Measurements from ENCODE around the gene RASA1.
"Not testable (repeated sequence)": the region's sequence is repeated elsewhere in the genome, so short reads cannot be mapped to it uniquely, and the experiment has no call there.

The RASA1 gene

GRCh38 chr5:87282269-87282668 lies 14.6 kb downstream of the RASA1 start:
- DNase-seq (ENCODE audit: low spot score): no peak

- DNase-seq (ENCODE audit: low spot score): not testable (repeated sequence)
Measured at GRCh38 chr5:87287266-87287665, 19.6 kb downstream of the RASA1 start.

DNA sequence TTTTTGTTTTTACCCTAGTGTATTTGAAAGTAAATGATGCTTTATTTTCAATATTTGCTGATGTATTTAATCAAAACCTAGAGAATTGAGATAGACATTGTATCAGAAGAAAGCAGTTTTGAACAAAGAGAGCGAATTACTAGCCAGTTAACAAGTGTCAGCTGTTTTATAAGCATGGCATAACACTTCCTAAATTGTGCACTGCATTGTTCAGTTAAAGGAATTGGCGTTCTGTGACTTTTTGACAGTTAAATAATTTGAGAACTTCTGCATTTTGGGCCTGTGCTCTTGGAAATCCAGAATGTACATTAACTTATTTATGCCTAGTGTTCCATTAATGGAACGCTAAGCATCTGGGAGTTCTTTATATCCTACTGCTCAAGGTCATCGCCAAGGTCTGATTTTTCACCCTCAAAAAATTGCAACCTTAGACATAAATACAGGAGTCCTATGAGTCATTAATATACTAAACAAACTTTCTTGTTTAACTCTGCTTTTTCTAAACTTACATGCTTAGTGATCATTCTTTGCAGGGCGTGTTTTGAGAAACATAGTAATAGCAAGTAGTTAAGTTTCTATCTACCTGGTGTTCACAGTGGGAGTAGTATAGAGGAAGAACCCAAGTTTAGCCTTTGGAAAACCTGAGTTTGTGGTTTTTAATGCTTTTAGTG lies 31.1 kb downstream of the RASA1 start:
- DNase-seq (ENCODE audit: low spot score): no peak

GRCh38 chr5:87300176-87300575 lies 32.5 kb downstream of the RASA1 start:
- no peak for DNase-seq (ENCODE audit: low spot score)

GRCh38 chr5:87300744-87301143 lies 33.1 kb downstream of the RASA1 start:
- DNase-seq (ENCODE audit: low spot score): peak; percentile 48

DNA sequence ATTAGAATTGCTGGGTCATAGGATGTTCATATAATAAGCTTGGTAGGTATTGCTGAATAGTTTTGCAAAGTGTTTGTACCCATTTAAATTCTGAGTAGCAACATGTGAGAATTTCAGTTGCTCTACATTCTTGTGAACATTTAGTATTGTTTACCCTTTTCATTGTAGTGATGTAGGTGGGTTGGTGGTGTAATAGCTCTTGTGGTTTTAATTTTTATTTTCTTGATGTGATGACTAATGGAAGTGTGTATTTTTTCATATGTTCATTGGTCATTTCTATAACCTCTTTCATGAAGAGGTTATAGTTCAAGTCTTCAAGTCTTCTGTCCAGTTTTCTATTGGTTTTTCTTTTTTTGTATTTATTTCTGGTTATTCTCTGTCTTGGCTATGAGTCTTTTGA lies 34.4 kb downstream of the RASA1 start:
- no peak for DNase-seq (ENCODE audit: low spot score)

DNA sequence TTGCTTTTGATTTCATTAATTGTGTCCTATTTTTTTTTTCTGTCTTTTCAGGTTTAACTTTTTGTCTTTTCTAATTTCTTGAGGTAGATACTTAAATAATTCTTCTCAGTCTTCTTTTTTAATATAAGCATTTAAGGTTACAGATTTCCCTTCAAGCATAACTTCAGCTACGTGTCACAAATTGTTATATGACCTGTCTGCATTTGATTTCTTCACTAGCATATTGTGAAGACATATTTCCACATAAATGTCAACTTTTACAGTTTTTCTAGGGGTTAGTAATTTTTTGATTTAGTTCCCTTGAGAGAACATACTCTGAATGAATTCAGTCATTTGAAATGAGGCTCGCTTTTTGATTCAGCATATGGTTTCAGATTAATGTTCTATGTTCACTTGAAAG lies 35.6 kb downstream of the RASA1 start:
- no peak for DNase-seq (ENCODE audit: low spot score)

DNA sequence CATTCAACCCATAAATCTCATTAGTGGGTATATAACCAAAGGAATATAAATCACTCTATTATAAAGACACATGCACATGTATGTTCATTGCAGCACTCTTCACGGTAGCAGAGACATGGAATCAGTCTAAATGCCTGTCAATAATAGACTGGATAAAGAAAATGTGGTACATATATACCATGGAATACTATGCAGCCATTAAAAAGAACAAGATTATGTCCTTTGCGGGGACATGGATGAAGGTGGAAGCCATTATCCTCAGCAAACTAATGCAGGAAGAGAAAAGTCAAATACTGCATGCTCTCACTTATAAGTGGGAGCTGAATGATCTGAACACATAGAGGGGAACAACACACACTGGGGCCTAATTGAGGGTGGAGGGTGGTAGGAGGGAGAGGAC lies 38.4 kb downstream of the RASA1 start:
- not testable (repeated sequence) for DNase-seq (ENCODE audit: low spot score)

DNA sequence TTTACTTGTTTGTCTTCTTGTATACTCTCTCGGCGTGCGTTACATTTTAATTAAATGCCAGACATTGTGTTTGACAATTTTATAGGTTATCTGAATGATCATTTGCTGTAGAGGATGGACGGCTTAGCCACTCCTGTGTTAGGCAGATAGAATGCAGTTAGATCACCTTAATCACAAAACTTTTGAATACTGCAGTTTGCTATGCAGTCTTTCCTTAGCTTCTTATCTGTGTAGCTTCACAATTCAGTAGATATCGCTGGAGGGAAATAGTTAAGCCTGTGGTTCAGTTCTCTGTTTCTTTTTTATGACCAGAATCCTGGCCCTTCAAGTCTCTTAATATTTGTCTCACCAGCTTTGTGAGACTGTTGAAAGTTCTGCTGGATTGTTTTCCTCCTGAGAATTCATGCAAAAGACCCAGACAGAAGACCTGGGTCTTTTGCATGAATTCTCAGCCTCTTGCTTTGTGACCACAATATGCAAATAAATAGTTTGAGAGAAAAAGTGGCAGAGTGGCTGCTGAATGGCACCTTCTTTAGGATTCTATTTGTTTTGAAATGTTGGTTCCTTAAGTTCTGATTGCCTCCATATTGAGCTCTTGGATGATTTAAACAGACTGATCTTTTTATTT lies 40.2 kb downstream of the RASA1 start:
- no peak for DNase-seq (ENCODE audit: low spot score)

DNA sequence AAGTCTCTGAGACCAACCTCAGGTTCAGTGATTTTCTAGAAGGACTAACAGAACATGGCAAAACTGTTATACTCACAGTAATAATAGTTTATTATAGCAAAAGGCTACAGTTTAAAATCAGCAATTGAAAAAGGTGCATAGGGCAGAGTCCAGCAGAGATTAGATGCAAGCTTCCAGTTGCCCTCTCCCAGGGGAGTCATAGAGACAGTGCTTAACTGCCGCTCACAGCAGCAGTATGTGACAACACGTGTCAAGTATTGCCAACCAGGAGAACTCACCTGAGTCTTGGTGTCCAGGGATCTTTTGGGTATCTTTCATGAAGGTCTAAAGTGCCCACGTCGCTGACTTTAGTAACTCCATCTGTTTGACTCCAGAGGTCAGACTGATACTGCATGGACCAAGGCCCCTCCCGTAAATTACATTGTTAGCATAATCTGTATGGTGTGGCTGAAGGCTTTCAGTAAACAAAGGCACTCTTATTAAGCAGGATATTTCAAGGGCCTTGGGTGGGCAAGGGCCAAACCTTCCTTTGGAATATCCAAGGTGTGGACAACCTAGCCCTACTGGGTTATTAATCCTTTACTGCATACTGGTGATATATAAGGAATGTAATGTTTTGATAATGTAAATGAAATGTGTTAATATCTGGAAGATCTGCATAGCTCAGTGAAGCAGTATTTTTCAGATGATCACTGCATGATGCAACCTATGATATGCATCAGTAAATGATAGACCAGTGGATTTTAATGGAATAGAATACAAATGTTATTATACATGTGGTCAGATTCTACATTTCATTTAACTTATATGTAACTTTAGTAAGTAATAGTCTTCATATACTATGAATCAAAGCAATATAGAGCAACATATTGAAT lies 44.0 kb downstream of the RASA1 start:
- DNase-seq (ENCODE audit: low spot score): no peak

GRCh38 chr5:87313216-87313615 lies 45.5 kb downstream of the RASA1 start:
- DNase-seq (ENCODE audit: low spot score): no peak

- DNase-seq (ENCODE audit: low spot score): no peak
Measured at GRCh38 chr5:87319469-87319868, 51.8 kb downstream of the RASA1 start.

- no peak for DNase-seq (ENCODE audit: low spot score)
Measured at GRCh38 chr5:87321605-87322004, 53.9 kb downstream of the RASA1 start.

DNA sequence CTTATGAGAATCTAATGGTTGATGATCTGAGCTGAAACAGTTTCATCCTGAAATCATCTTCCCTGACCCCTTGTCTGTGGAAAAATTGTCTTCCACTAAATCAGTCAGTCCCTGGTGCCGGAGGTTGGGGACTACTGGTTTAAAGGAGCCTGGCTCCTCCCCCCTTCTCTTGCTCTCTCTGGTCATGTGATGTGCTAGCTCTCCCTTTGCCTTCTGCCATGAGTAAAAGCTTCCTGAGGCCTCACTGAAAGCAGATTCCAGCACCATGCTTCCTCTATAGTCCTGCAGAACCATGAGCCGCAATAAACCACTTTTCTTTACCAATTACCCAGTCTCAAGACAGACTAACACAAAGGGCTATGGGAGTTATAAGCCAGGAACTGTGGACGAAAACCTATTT lies 54.7 kb downstream of the RASA1 start:
- DNase-seq (ENCODE audit: low spot score): no peak

DNA sequence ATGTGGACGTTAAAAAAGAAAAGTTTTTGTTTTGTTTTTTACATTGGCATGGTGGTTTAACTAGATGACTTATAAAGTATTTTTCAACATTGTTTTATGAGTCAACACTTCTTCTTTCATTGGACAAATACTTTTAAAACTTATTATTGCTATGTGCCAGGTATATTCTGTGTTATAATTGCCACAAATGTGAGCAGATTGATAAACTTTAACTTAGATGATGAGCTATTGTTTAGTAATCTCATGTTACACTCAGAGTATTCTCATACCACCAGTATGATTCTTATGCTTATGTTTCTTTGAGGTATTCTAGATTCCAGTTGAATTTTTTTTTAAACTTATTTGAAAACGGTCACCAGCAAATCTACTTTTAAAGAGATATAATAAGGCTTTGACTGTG lies 60.3 kb downstream of the RASA1 start:
- no peak for DNase-seq (ENCODE audit: low spot score)

- no peak for DNase-seq (ENCODE audit: low spot score)
Measured at GRCh38 chr5:87329114-87329513, 61.4 kb downstream of the RASA1 start.

- DNase-seq (ENCODE audit: low spot score): no peak
Measured at GRCh38 chr5:87339986-87340385, 72.3 kb downstream of the RASA1 start.

GRCh38 chr5:87340716-87341115 lies 73.0 kb downstream of the RASA1 start:
- no peak for DNase-seq (ENCODE audit: low spot score)

- no peak for DNase-seq (ENCODE audit: low spot score)
Measured at GRCh38 chr5:87347272-87347671, 79.6 kb downstream of the RASA1 start.

DNA sequence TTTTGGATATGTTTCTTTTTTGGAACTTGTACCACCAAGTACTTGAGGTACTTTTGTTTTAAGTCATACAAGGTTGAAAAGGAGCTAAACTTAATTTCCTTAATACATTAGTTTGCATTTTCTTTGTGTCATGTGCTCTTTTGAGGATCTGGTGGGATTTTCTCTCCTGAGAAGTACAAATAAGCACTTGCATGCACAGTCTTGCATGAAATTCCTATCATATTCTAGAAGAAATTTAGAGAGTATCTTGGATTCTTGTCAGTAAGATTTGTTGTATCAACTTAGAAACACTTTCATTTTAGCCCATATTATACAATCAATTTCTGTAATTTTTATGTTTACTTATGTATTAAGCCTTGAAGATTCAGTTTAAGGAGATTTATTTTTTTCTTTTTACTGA lies 80.2 kb downstream of the RASA1 start:
- no peak for DNase-seq (ENCODE audit: low spot score)

GRCh38 chr5:87354496-87354895 lies 86.8 kb downstream of the RASA1 start:
- no peak for DNase-seq (ENCODE audit: low spot score)

- DNase-seq (ENCODE audit: low spot score): no peak
Measured at GRCh38 chr5:87359106-87359505, 91.4 kb downstream of the RASA1 start.

DNA sequence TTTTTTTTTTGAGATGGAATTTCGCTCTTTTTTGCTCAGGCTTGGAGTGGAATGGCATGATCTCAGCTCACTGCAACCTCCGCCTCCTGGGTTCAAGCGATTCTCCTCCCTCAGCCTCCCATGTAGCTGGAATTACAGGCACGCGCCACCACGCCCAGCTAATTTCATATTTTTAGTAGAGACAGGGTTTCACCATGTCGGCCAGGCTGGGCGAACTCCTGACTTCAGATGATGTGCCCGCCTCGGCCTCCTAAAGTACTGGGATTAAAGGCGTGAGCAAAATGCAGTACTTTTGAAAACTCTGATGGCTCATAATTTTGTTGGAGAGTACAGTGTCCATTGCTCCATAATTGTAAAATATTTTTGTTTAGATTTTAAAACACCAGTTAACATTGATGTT lies 92.4 kb downstream of the RASA1 start:
- no peak for DNase-seq (ENCODE audit: low spot score)
